ENCODE data around the gene TSGA10IP. TPM values are rescaled to one million over a fixed set of nuclear protein-coding genes. Genes with fewer than 3 reads are reported as not detected.

Gene TSGA10IP
- total RNA-seq, 2 experiments from 2014 or later: not detected

DNA sequence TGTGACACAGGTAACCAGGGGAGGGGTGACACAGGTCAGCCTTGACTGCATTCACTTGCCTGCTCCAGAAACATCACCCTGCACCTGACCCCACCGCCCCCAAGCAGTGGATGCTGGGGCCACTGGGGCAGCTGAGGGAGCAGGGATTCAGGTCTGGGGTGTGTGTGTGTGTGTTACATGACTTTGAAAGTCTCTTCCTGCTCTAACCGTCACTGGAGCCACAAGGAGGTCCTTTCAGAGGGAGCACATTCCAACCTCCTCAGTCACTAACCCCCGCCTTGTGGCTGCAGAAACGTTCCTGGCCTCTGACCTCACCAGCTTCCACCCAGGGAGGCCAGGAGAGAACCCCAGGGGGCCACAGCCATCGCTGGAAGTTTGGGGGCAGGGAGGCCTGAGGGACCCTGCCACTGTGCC, 42.2 kb upstream of the TSGA10IP start:
- H3K27me3 Mint-ChIP-seq: peaks cover 4% of the 10 kb centered on the region
- intact Hi-C loops (cut with DNase I, micrococcal nuclease): no loop called here
- CTCF ChIA-PET: interaction anchor here (3.0 to 7.8 kb wide), 2 partner anchors 16 to 44 kb away, joined by 13 to 113 read pairs; partner anchors contain the start of genes CCDC85B, FIBP and MUS81

DNA sequence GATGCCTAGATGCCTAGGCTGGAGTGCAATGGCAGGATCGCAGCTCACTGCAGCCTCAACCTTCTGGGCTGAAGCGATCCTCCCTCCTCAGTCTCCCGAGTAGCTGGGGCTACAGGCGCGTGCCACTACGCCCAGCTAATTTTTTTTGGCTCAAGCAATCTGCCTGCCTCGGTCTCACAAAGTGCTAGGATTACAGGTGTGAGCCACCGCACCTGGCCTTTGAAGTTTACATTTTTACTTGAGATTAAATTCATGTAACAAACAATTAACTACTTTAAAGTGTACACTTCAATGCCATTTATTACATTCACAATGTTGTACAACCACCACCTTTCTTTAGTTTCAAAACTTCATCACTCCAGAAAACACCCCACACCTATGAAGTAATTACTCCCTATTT, 41.6 kb upstream of the TSGA10IP start:
- no peaks in the 10 kb centered on the region for H3K9me3 Mint-ChIP-seq (ENCODE audit: low read depth)
- peaks cover 3% of the 10 kb centered on the region for H3K36me3 Mint-ChIP-seq (ENCODE audit: low read depth)
- peaks cover 4% of the 10 kb centered on the region for H3K27me3 Mint-ChIP-seq
- ChIA-PET POLR2A (no interaction called here), CTCF (no interaction called here)
- no peak overlapping the region for H3K4me3 Mint-ChIP-seq
- intact Hi-C loops (cut with DNase I, micrococcal nuclease): no loop called here
- DNase-seq: no peak
- no peak for ATAC-seq
- no peak overlapping the region for H3K27ac Mint-ChIP-seq
- peaks cover 9% of the 10 kb centered on the region for H3K4me1 Mint-ChIP-seq

More for the DNA sequence above, 42.2 kb upstream of the TSGA10IP start:
- DNase-seq (no peak), ATAC-seq (no peak)
- POLR2A ChIA-PET: interaction anchor here (5.1 kb wide), 1 partner anchor 13 kb away, joined by 59 read pairs; the partner anchor contains the start of genes CCDC85B and FIBP
- Mint-ChIP-seq H3K36me3 (ENCODE audit: low read depth) (peaks cover 5% of the 10 kb centered on the region), H3K4me1 (peaks cover 11% of the 10 kb centered on the region), H3K4me3 (no peak overlapping the region), H3K9me3 (ENCODE audit: low read depth) (no peaks in the 10 kb centered on the region), H3K27ac (no peak overlapping the region)

GRCh38 chr11:65906602-65907001, 38.7 kb upstream of the TSGA10IP start:
- peaks cover 10% of the 10 kb centered on the region for H3K4me1 Mint-ChIP-seq
- H3K9me3 Mint-ChIP-seq (ENCODE audit: low read depth): no peaks in the 10 kb centered on the region
- POLR2A ChIA-PET: interaction anchor here (0.6 kb wide), 1 partner anchor 113 kb away, joined by 3 read pairs; no protein-coding TSS in a partner anchor
- H3K27ac Mint-ChIP-seq: no peak overlapping the region
- CTCF ChIA-PET: interaction anchor here (0.6 to 2.1 kb wide), 6 partner anchors 16 to 554 kb away, joined by 3 to 6 read pairs (median 4); partner anchors contain the start of genes CCDC85B and FIBP
- no peak for DNase-seq
- ATAC-seq: no peak
- no peaks in the 10 kb centered on the region for H3K36me3 Mint-ChIP-seq (ENCODE audit: low read depth)
- H3K4me3 Mint-ChIP-seq: no peak overlapping the region
- H3K27me3 Mint-ChIP-seq: peaks cover 6% of the 10 kb centered on the region
- intact Hi-C loops (cut with DNase I, micrococcal nuclease): no loop called here

- ATAC-seq (no peak), DNase-seq (no peak)
- Mint-ChIP-seq H3K4me1 (peaks cover 3% of the 10 kb centered on the region), H3K27me3 (peaks cover 2% of the 10 kb centered on the region), H3K36me3 (ENCODE audit: low read depth) (no peaks in the 10 kb centered on the region), H3K4me3 (no peak overlapping the region), H3K9me3 (ENCODE audit: low read depth) (no peaks in the 10 kb centered on the region), H3K27ac (no peak overlapping the region)
- ChIA-PET POLR2A (no interaction called here), CTCF (interaction anchor here (1.2 to 2.1 kb wide), 4 partner anchors 10 to 114 kb away, joined by 4 to 7 read pairs (median 6); partner anchors contain the start of gene CCDC85B)
- intact Hi-C loops (cut with DNase I, micrococcal nuclease): no loop called here
These were observed 37.4 kb upstream of the TSGA10IP start for GRCh38 chr11:65907878-65908277.

DNA sequence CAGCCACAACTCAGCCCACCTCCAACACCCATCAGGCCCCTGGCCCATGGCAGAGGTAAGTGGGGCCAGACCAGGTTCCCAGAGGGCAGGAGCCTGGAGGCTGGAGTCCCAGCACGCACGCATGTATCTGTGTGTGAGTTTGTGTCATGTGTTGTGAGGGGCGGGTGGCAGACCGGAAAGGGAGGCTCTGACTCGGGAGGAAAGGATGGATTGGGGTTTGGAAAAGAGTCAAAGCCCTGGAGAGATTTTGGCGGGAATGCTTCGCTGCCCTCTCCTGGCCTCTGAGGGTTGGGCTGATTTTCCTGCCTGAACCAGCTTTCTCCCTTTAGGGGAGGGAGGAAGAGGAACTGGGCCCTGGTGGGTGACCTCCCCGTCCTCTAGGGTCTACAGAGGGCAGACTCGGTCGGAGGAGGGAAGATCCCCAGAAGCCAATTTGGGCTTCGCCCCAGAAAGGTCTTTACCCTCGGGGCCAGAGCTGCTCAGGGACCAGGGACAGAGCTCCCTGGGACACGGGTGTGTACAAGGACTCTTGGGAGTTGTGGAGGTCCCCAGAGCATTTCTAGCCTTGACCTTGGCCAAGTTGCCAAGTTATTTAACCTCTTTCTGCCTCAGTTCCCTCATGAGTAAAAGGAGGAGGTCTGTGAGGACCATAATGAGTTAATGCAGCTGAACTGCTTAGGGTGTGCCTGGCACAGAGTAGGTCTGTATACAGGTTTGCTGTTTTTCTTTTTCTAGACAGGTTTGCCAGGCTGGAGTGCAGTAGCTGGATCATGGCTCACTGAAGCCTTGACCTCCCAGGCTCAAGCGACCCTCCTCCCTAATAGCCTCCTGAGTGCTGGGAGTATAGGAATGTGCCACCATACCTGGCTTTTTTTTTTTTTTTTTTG, 33.4 kb upstream of the TSGA10IP start:
- ChIA-PET CTCF (interaction anchor here (0.6 to 1.3 kb wide), 4 partner anchors 10 to 142 kb away, joined by 3 to 10 read pairs (median 4); partner anchors contain the start of gene FOSL1), POLR2A (interaction anchor here (0.6 kb wide), 1 partner anchor 66 kb away, joined by 3 read pairs; no protein-coding TSS in a partner anchor)
- Mint-ChIP-seq H3K4me3 (no peak overlapping the region), H3K9me3 (ENCODE audit: low read depth) (no peaks in the 10 kb centered on the region), H3K4me1 (peaks cover 18% of the 10 kb centered on the region), H3K36me3 (ENCODE audit: low read depth) (no peaks in the 10 kb centered on the region), H3K27ac (no peak overlapping the region), H3K27me3 (peaks cover 2% of the 10 kb centered on the region)
- intact Hi-C loops (cut with DNase I, micrococcal nuclease): no loop called here
- DNase-seq: no peak
- ATAC-seq: no peak

DNA sequence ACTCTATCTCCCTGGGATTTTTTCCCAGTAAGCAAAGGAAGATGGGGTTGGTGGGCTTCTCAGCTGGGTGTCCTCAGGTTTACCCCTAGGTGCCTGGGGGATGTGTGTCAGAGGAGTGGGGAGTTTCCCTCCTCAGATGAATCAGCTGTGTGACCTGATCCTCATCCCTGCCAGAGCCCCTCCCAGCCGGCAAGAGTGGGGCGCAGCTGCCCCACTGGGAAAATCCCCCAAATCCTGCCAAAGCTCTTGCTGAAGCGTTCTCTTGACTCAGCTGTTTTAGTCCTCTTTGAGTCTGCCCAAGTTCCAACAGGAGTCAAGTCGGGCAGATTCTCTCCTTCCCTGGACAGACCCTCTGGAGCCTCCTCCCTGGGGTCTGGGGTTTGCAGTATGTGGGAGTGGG, 32.4 kb upstream of the TSGA10IP start:
- CTCF ChIA-PET: interaction anchor here (0.6 to 1.2 kb wide), 4 partner anchors 11 to 318 kb away, joined by 3 to 4 read pairs (median 3); no protein-coding TSS in a partner anchor
- Mint-ChIP-seq H3K36me3 (ENCODE audit: low read depth) (no peaks in the 10 kb centered on the region), H3K27me3 (peaks cover 2% of the 10 kb centered on the region), H3K4me1 (peaks cover 23% of the 10 kb centered on the region), H3K9me3 (ENCODE audit: low read depth) (no peaks in the 10 kb centered on the region), H3K27ac (no peak overlapping the region), H3K4me3 (no peak overlapping the region)
- no peak for DNase-seq
- ATAC-seq: no peak
- intact Hi-C loops (cut with DNase I, micrococcal nuclease): no loop called here
- POLR2A ChIA-PET: interaction anchor here (0.6 kb wide), 1 partner anchor 18 kb away, joined by 5 read pairs; no protein-coding TSS in a partner anchor

DNA sequence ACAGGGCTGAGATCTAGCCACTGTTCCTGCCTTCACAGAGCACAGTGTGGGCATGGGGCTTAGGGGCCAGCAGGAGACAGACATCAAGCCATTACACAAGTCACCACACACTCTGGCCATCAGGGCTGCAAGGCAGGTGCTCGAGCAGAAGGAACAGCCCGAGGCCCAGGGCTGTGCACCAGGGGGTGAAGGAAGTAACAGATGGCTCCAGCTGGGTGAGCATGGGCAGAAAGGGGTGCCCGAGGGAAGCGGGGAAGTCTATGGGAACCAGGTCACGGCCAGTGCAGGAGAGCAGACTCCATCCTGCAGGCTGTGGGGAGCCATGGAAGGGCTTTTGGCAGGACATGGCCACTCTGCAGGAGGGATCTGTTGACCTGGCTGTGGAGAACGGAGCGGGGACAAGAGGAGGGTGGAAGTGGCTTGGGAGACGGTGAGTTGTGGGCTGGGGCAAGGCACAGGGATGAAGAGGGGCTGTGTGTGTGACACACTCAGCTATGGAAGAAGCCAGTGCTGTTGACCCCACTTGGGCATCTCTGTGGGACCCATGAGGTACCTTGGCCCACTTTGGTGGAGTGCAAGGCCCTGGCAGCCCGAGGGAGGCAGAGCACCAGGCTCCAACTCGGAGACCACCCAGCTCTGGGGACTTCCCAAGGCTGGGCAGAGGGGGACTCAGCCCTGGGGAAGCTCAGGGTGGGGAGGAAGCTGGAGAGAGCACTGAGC, 30.0 kb upstream of the TSGA10IP start:
- H3K36me3 Mint-ChIP-seq (ENCODE audit: low read depth): peaks cover 2% of the 10 kb centered on the region
- H3K9me3 Mint-ChIP-seq (ENCODE audit: low read depth): no peaks in the 10 kb centered on the region
- peak overlapping the region; percentile 3 for H3K27ac Mint-ChIP-seq
- intact Hi-C loops (cut with DNase I, micrococcal nuclease): no loop called here
- H3K4me3 Mint-ChIP-seq: no peak overlapping the region
- ATAC-seq (no peak), DNase-seq (no peak)
- POLR2A ChIA-PET: interaction anchor here (1.0 kb wide), 1 partner anchor 21 kb away, joined by 6 read pairs; no protein-coding TSS in a partner anchor
- peaks cover 2% of the 10 kb centered on the region for H3K27me3 Mint-ChIP-seq
- CTCF ChIA-PET: interaction anchor here (0.6 to 1.3 kb wide), 5 partner anchors 17 to 474 kb away, joined by 3 to 5 read pairs (median 3); partner anchors contain the start of gene CCDC85B
- peaks cover 22% of the 10 kb centered on the region for H3K4me1 Mint-ChIP-seq

DNA sequence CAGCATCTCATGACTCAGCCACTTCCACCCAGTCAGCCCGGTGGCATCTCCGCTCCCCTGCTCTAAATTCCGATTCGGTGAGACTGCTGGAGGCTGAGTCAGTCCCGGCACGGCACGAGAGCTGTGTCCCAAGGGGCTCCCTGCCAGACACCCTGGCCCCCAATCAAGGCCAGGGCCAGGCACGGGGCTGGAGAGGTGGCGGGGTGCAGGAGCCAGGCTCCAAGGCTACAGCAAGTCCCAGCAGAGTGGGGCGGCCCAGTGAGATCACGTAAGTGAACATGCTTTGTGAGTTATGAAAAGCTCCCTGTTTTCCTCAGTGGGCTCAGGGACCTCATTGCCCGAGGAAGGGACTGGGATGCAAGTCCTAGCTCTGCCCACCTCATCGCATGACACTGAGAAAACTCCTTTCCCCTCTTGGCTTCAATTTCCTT, 29.4 kb upstream of the TSGA10IP start:
- DNase-seq (peak; percentile 38), ATAC-seq (no peak)
- ChIA-PET POLR2A (interaction anchor here (1.0 kb wide), 1 partner anchor 22 kb away, joined by 6 read pairs; no protein-coding TSS in a partner anchor), CTCF (interaction anchor here (0.7 to 1.3 kb wide), 3 partner anchors 26 to 473 kb away, joined by 3 to 5 read pairs (median 3); partner anchors contain the start of gene CCDC85B)
- H3K27ac Mint-ChIP-seq: no peak overlapping the region
- H3K36me3 Mint-ChIP-seq (ENCODE audit: low read depth): peaks cover 2% of the 10 kb centered on the region
- no peaks in the 10 kb centered on the region for H3K9me3 Mint-ChIP-seq (ENCODE audit: low read depth)
- H3K4me1 Mint-ChIP-seq: peaks cover 26% of the 10 kb centered on the region
- peaks cover 2% of the 10 kb centered on the region for H3K27me3 Mint-ChIP-seq
- H3K4me3 Mint-ChIP-seq: no peak overlapping the region
- intact Hi-C loops (cut with DNase I, micrococcal nuclease): no loop called here

GRCh38 chr11:65916391-65916790, 28.9 kb upstream of the TSGA10IP start:
- ChIA-PET CTCF (interaction anchor here (0.7 to 1.3 kb wide), 3 partner anchors 26 to 473 kb away, joined by 3 to 5 read pairs (median 3); partner anchors contain the start of gene CCDC85B), POLR2A (interaction anchor here (1.0 kb wide), 1 partner anchor 23 kb away, joined by 6 read pairs; no protein-coding TSS in a partner anchor)
- ATAC-seq (no peak), DNase-seq (no peak)
- H3K9me3 Mint-ChIP-seq (ENCODE audit: low read depth): no peaks in the 10 kb centered on the region
- H3K4me3 Mint-ChIP-seq: peak overlapping the region; percentile 91
- H3K36me3 Mint-ChIP-seq (ENCODE audit: low read depth): peaks cover 2% of the 10 kb centered on the region
- peaks cover 27% of the 10 kb centered on the region for H3K4me1 Mint-ChIP-seq
- H3K27me3 Mint-ChIP-seq: peaks cover 2% of the 10 kb centered on the region
- intact Hi-C loops (cut with DNase I, micrococcal nuclease): no loop called here
- H3K27ac Mint-ChIP-seq: peak overlapping the region; percentile 58

DNA sequence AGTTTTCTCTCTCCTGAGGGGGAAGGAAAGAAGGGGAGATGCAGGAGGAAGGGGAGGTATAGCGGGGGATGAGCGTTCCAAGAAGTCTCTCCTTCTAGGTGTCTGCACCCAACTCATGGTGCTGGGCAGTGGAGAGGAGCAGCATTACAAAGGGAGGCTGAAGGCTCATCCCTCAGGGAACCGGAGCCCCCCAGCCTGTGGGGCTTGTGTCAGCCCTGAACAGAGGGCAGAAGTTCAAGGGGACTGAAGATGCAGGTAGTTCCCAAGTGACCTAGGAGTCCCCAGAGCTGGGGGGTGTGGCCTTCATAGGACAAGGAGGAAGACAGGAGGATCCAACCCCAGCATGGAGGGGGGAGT, 28.2 kb upstream of the TSGA10IP start:
- peak overlapping the region; percentile 58 for H3K27ac Mint-ChIP-seq
- ATAC-seq: no peak
- H3K9me3 Mint-ChIP-seq (ENCODE audit: low read depth): no peaks in the 10 kb centered on the region
- DNase-seq: no peak
- H3K36me3 Mint-ChIP-seq (ENCODE audit: low read depth): peaks cover 6% of the 10 kb centered on the region
- intact Hi-C loops (cut with DNase I, micrococcal nuclease): no loop called here
- peak overlapping the region; percentile 91 for H3K4me3 Mint-ChIP-seq
- CTCF ChIA-PET: interaction anchor here (0.7 to 1.8 kb wide), 4 partner anchors 8 to 57 kb away, joined by 4 to 10 read pairs (median 6); partner anchors contain the start of genes CCDC85B, FIBP and MUS81
- POLR2A ChIA-PET: no interaction called here
- H3K27me3 Mint-ChIP-seq: no peaks in the 10 kb centered on the region
- peaks cover 31% of the 10 kb centered on the region for H3K4me1 Mint-ChIP-seq

Measured in activated CD4-positive, alpha-beta T cell treated with anti-CD3 and anti-CD28 coated beads for 36 hours (primary cell).